ENCODE measurements around the gene IQCN.

IQCN gene

GRCh38 chr19:18261474-18261873 lies 12.8 kb downstream of the IQCN start:
- DNase-seq (ENCODE audit: low spot score): no peak
- no peak for TF ChIP-seq CTCF (IDR thresholded peaks at IDR 0.05; ENCODE audit: extremely low read depth, insufficient read depth, missing control alignments)
- in situ Hi-C loops (cut with MboI; ENCODE audit: low pct_unique_long_range_greater_than_20kb, low sequenced_read_pairs, unreplicated experiment): no loop called here

GRCh38 chr19:18259893-18260292 lies 14.4 kb downstream of the IQCN start:
- in situ Hi-C loops (cut with MboI; ENCODE audit: low pct_unique_long_range_greater_than_20kb, low sequenced_read_pairs, unreplicated experiment): loop anchor here (10.0 kb wide), 1 partner anchor 55 kb away; the partner anchor contains the start of gene RAB3A
- DNase-seq (ENCODE audit: low spot score): no peak
- TF ChIP-seq CTCF (IDR thresholded peaks at IDR 0.05; ENCODE audit: extremely low read depth, insufficient read depth, missing control alignments): no peak

- in situ Hi-C loops (cut with MboI; ENCODE audit: low pct_unique_long_range_greater_than_20kb, low sequenced_read_pairs, unreplicated experiment): loop anchor here (10.0 kb wide), 1 partner anchor 53 kb away; the partner anchor contains the start of gene RAB3A
- no peak for DNase-seq (ENCODE audit: low spot score)
- no peak for TF ChIP-seq CTCF (IDR thresholded peaks at IDR 0.05; ENCODE audit: extremely low read depth, insufficient read depth, missing control alignments)
Observed at GRCh38 chr19:18257503-18258470, 16.5 kb downstream of the IQCN start.

GRCh38 chr19:18254546-18255503 lies 19.4 kb downstream of the IQCN start:
- in situ Hi-C loops (cut with MboI; ENCODE audit: low pct_unique_long_range_greater_than_20kb, low sequenced_read_pairs, unreplicated experiment): loop anchor here (10.0 kb wide), 1 partner anchor 50 kb away; the partner anchor contains the start of gene RAB3A
- peak; percentile 15 for TF ChIP-seq CTCF (IDR thresholded peaks at IDR 0.05; ENCODE audit: extremely low read depth, insufficient read depth, missing control alignments)
- DNase-seq (ENCODE audit: low spot score): no peak

GRCh38 chr19:18253716-18254115 lies 20.5 kb downstream of the IQCN start:
- DNase-seq (ENCODE audit: low spot score): no peak
- in situ Hi-C loops (cut with MboI; ENCODE audit: low pct_unique_long_range_greater_than_20kb, low sequenced_read_pairs, unreplicated experiment): loop anchor here (10.0 kb wide), 1 partner anchor 49 kb away; the partner anchor contains the start of gene RAB3A
- TF ChIP-seq CTCF (IDR thresholded peaks at IDR 0.05; ENCODE audit: extremely low read depth, insufficient read depth, missing control alignments): no peak

- in situ Hi-C loops (cut with MboI; ENCODE audit: low pct_unique_long_range_greater_than_20kb, low sequenced_read_pairs, unreplicated experiment): loop anchor here (10.0 kb wide), 1 partner anchor 48 kb away; the partner anchor contains the start of gene RAB3A
- DNase-seq (ENCODE audit: low spot score): no peak
- TF ChIP-seq CTCF (IDR thresholded peaks at IDR 0.05; ENCODE audit: extremely low read depth, insufficient read depth, missing control alignments): no peak
Observed at GRCh38 chr19:18253130-18253529, 21.1 kb downstream of the IQCN start.

All from GM13977 (cell line).